NB4 (cell line): ENCODE data around the gene RIMKLB.

Experiments used
- DNase-seq: peaks from one replicate; pipeline ENCODE4 v3.0.0; 2010; ENCODE audit warnings: low read depth
- H3K4me3 ChIP-seq: one replicate; pipeline ENCODE4 v1.5.1; 2011; ENCODE audit warnings: mild to moderate bottlenecking, low read depth, low read length, moderate library complexity
- TF ChIP-seq, protein P1 (sequence below): IDR thresholded peaks from 2 replicates; pipeline ENCODE4 v1.6.1; 2011; ENCODE audit warnings: low read depth, low read length

Gene RIMKLB

DNA sequence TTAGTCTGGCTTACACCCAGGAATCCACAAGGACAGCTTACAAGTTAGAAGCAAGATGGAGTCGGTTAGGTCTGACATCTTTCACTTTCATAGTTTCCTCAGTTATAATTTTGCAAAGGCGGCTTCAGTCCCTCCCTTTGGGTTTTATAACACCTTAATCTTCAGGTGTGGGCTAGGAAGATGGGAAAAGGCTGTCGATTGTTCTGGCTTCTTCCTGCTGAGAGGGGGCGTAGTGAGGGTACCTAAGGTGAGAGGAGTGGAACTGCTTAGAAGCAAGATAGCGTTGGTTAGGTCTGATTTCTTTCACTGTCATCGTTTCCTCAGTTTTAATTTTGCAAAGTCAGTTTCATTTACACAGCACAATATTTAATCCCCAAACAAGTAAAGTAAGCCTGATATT lies 134.7 kb downstream of the RIMKLB start:
- H3K4me3 ChIP-seq = no peak overlapping the region
- TF ChIP-seq, protein P1, sequence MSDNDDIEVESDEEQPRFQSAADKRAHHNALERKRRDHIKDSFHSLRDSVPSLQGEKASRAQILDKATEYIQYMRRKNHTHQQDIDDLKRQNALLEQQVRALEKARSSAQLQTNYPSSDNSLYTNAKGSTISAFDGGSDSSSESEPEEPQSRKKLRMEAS = no peak
- DNase-seq = no peak
